Activated effector memory CD4-positive, alpha-beta T cell treated with Interleukin-2 at 50 U/mL for 16 hours (primary cell): Measurements from ENCODE around the gene SMIM36.
"Not testable (repeated sequence)": the region's sequence is repeated elsewhere in the genome, so short reads cannot be mapped to it uniquely, and the experiment has no call there.

Experiments used
- DNase-seq: peaks from one replicate; pipeline ENCODE4 v3.0.0-alpha.2; 2020

SMIM36 gene

GRCh38 chr17:55433029-55433628 lies 78.1 kb downstream of the SMIM36 start:
- no peak for DNase-seq

GRCh38 chr17:55432358-55433028 lies 78.8 kb downstream of the SMIM36 start:
- DNase-seq, result no peak

GRCh38 chr17:55431914-55432313 lies 79.3 kb downstream of the SMIM36 start:
- not testable (repeated sequence) for DNase-seq

- no peak for DNase-seq
These were observed 80.5 kb downstream of the SMIM36 start for GRCh38 chr17:55430541-55431288.

GRCh38 chr17:55427587-55427882 lies 83.7 kb downstream of the SMIM36 start:
- DNase-seq, result no peak

- no peak for DNase-seq
These were observed 84.2 kb downstream of the SMIM36 start for GRCh38 chr17:55426851-55427586.

GRCh38 chr17:55424893-55425540 lies 86.2 kb downstream of the SMIM36 start:
- DNase-seq, result no peak

GRCh38 chr17:55423535-55423934 lies 87.7 kb downstream of the SMIM36 start:
- DNase-seq, result no peak

GRCh38 chr17:55422828-55423164 lies 88.5 kb downstream of the SMIM36 start:
- DNase-seq, result not testable (repeated sequence)

GRCh38 chr17:55421179-55421934 lies 89.9 kb downstream of the SMIM36 start, which contains the start of gene MMD:
Gene MMD (minus strand): TSS chr17:55421835. CDS start chr17:55421695, 140 bp downstream.
- DNase-seq, result no peak

GRCh38 chr17:55420776-55421178 lies 90.5 kb downstream of the SMIM36 start:
- peak; percentile 22 for DNase-seq

GRCh38 chr17:55420067-55420775 lies 91.0 kb downstream of the SMIM36 start:
- peak; percentile 14 for DNase-seq

- DNase-seq, result no peak
These were observed 92.6 kb downstream of the SMIM36 start for GRCh38 chr17:55418369-55419268.

GRCh38 chr17:55417411-55418268 lies 93.6 kb downstream of the SMIM36 start:
- no peak for DNase-seq

GRCh38 chr17:55416470-55417052 lies 94.7 kb downstream of the SMIM36 start:
- DNase-seq, result no peak

- DNase-seq, result no peak
These were observed 95.3 kb downstream of the SMIM36 start for GRCh38 chr17:55416000-55416399.

- no peak for DNase-seq
These were observed 96.3 kb downstream of the SMIM36 start for GRCh38 chr17:55414983-55415382.

- DNase-seq, result no peak
These were observed 97.3 kb downstream of the SMIM36 start for GRCh38 chr17:55413825-55414489.

GRCh38 chr17:55411463-55411855 lies 99.8 kb downstream of the SMIM36 start:
- no peak for DNase-seq
